ENCODE measurements around the gene ACOT13.

DNA sequence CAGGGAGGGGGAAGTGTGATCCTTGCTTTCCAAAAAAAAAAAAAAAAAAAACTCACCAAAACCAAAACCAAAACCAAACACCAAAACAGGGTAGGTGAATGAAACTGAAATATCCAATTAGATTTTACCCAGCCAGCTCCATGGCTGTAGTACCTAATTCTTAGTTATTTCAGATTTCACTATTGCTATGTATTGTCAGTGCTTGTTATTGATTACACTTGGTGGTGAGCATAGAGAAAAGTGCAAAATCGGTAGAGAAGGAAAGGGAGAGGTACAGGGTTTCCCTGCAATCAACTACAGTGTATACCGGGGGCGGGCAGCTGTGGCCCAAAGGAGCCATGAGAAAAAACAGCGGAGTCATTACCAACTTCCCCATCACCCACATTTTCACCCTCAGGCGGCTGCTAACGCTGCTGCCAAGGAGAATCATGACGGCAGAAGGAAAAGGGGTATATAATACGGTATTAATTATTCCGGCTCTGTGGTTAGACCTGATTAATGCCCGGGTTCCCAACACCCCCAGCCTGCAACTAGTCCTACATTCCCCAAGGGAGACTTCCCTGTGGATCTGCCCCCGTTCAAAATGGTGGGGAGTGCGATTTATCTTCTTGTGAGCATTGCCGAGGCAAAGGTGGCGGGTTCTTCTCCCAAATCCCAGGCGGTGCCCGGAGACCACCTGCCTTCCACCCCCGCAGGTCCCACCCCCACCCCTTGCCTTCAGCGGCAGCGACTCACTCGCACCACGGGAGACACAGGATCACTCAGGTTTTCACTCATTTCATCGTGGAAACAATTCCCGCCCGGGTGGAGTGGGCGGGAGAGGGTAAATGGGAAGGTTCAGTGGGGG lies 52.5 kb downstream of the ACOT13 start, which contains the start of gene C6orf62:
- TF ChIP-seq, protein P1, sequence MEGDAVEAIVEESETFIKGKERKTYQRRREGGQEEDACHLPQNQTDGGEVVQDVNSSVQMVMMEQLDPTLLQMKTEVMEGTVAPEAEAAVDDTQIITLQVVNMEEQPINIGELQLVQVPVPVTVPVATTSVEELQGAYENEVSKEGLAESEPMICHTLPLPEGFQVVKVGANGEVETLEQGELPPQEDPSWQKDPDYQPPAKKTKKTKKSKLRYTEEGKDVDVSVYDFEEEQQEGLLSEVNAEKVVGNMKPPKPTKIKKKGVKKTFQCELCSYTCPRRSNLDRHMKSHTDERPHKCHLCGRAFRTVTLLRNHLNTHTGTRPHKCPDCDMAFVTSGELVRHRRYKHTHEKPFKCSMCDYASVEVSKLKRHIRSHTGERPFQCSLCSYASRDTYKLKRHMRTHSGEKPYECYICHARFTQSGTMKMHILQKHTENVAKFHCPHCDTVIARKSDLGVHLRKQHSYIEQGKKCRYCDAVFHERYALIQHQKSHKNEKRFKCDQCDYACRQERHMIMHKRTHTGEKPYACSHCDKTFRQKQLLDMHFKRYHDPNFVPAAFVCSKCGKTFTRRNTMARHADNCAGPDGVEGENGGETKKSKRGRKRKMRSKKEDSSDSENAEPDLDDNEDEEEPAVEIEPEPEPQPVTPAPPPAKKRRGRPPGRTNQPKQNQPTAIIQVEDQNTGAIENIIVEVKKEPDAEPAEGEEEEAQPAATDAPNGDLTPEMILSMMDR (IDR thresholded peaks at IDR 0.05), result no peak
- TF ChIP-seq ZFX (IDR thresholded peaks at IDR 0.05; ENCODE audit: borderline replicate concordance), result no peak

Measured in 22Rv1 (cell line).